ENCODE measurements around the gene GABARAPL1.

Gene GABARAPL1

GRCh38 chr12:10213168-10214135 lies 775 bp downstream of the GABARAPL1 start:
- DNase-seq (ENCODE audit: low read depth in 1 of 2, low spot score in 1 of 2) = peak; percentile 77 to 94
- TF ChIP-seq SPI1 (IDR thresholded peaks at IDR 0.05; ENCODE audit: borderline replicate concordance, low read depth) = 0 out of 2 replicates have a peak, but pooled peaks have one; percentile 0
- peak; percentile 51; the same call in 1 of the 2 replicates for TF ChIP-seq POLR2AphosphoS5 (IDR thresholded peaks at IDR 0.05; ENCODE audit: low read depth)
- no peak for TF ChIP-seq GABPA (IDR thresholded peaks at IDR 0.05; ENCODE audit: low read depth)
- peak overlapping the region; percentile 90 for H3K27ac ChIP-seq (replicated peaks)
- no peaks in the 10 kb centered on the region for H3K27me3 ChIP-seq (ENCODE audit: insufficient read depth, poor library complexity, severe bottlenecking)
- H3K4me3 ChIP-seq (replicated peaks; ENCODE audit: insufficient read depth, low read length) = peak overlapping the region; percentile 73

GRCh38 chr12:10214136-10214894 lies 1.6 kb downstream of the GABARAPL1 start:
- peak overlapping the region; percentile 73 for H3K4me3 ChIP-seq (replicated peaks; ENCODE audit: insufficient read depth, low read length)
- H3K27ac ChIP-seq (replicated peaks) = peak overlapping the region; percentile 90
- peak in 1 of 2 experiments; percentile 23 for DNase-seq (ENCODE audit: low read depth in 1 of 2, low spot score in 1 of 2)
- no peak for TF ChIP-seq SPI1 (IDR thresholded peaks at IDR 0.05; ENCODE audit: borderline replicate concordance, low read depth)
- TF ChIP-seq, protein P1, sequence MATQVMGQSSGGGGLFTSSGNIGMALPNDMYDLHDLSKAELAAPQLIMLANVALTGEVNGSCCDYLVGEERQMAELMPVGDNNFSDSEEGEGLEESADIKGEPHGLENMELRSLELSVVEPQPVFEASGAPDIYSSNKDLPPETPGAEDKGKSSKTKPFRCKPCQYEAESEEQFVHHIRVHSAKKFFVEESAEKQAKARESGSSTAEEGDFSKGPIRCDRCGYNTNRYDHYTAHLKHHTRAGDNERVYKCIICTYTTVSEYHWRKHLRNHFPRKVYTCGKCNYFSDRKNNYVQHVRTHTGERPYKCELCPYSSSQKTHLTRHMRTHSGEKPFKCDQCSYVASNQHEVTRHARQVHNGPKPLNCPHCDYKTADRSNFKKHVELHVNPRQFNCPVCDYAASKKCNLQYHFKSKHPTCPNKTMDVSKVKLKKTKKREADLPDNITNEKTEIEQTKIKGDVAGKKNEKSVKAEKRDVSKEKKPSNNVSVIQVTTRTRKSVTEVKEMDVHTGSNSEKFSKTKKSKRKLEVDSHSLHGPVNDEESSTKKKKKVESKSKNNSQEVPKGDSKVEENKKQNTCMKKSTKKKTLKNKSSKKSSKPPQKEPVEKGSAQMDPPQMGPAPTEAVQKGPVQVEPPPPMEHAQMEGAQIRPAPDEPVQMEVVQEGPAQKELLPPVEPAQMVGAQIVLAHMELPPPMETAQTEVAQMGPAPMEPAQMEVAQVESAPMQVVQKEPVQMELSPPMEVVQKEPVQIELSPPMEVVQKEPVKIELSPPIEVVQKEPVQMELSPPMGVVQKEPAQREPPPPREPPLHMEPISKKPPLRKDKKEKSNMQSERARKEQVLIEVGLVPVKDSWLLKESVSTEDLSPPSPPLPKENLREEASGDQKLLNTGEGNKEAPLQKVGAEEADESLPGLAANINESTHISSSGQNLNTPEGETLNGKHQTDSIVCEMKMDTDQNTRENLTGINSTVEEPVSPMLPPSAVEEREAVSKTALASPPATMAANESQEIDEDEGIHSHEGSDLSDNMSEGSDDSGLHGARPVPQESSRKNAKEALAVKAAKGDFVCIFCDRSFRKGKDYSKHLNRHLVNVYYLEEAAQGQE (IDR thresholded peaks at IDR 0.05; ENCODE audit: insufficient replicate concordance, low read depth) = no peak
- TF ChIP-seq CTCF (IDR thresholded peaks at IDR 0.05; ENCODE audit: insufficient read depth, low read length) = no peak
- TF ChIP-seq POLR2AphosphoS5 (IDR thresholded peaks at IDR 0.05; ENCODE audit: low read depth) = no peak
- no peak for TF ChIP-seq GABPA (IDR thresholded peaks at IDR 0.05; ENCODE audit: low read depth)
- no peaks in the 10 kb centered on the region for H3K27me3 ChIP-seq (ENCODE audit: insufficient read depth, poor library complexity, severe bottlenecking)

DNA sequence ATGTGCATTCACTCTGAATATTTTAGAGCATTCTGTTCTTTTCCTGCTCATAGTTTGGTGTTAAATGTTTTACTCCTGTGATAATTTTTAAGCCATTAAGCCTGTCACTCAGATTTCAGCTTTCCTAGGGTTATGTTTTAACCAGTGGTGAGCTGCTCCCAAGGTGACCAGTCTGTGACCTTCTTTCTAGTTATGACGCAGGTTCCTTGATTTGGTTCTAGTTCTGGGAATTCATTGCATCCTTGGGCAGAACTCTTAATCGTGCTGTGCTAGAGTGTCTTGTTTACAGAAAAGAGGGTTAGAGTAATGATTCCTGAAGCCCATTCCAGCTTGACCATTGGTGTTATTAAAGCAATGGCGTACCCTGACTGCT lies 2.2 kb downstream of the GABARAPL1 start:
- Histone ChIP-seq H3K27me3 (ENCODE audit: insufficient read depth, poor library complexity, severe bottlenecking) (no peaks in the 10 kb centered on the region), H3K4me3 (replicated peaks; ENCODE audit: insufficient read depth, low read length) (no peak overlapping the region), H3K27ac (replicated peaks) (no peak overlapping the region)
- TF ChIP-seq CTCF (IDR thresholded peaks at IDR 0.05; ENCODE audit: insufficient read depth, low read length) (no peak), GABPA (IDR thresholded peaks at IDR 0.05; ENCODE audit: low read depth) (no peak), SPI1 (IDR thresholded peaks at IDR 0.05; ENCODE audit: borderline replicate concordance, low read depth) (no peak), POLR2AphosphoS5 (IDR thresholded peaks at IDR 0.05; ENCODE audit: low read depth) (no peak)
- TF ChIP-seq, protein P1 (IDR thresholded peaks at IDR 0.05; ENCODE audit: insufficient replicate concordance, low read depth) = no peak
- DNase-seq (ENCODE audit: low read depth in 1 of 2, low spot score in 1 of 2) = no peak

DNA sequence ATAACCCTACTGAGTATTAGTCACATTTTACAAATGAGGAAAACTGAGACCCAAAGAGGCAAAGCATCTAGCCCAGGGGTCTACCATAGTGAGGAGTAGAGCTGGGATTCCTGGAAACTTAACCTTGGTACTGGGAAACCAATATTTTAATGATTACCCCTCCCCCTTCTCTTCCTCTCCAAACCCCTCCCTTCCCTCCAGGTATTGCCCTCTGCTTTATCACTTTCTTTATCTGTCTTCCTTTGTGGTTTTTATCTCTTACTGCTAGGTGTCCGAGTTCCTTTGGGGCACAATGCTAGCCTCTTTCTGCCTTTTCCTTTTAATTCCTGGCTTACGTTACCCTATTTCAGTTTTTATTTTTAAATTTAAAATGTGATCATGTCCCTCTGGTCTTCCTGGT lies 2.8 kb downstream of the GABARAPL1 start:
- TF ChIP-seq SPI1 (IDR thresholded peaks at IDR 0.05; ENCODE audit: borderline replicate concordance, low read depth) = no peak
- TF ChIP-seq GABPA (IDR thresholded peaks at IDR 0.05; ENCODE audit: low read depth) = no peak
- TF ChIP-seq POLR2AphosphoS5 (IDR thresholded peaks at IDR 0.05; ENCODE audit: low read depth) = no peak
- no peak for TF ChIP-seq CTCF (IDR thresholded peaks at IDR 0.05; ENCODE audit: insufficient read depth, low read length)
- TF ChIP-seq, protein P1 (IDR thresholded peaks at IDR 0.05; ENCODE audit: insufficient replicate concordance, low read depth) = no peak
- DNase-seq (ENCODE audit: low read depth in 1 of 2, low spot score in 1 of 2) = no peak
- no peak overlapping the region for H3K27ac ChIP-seq (replicated peaks)
- no peaks in the 10 kb centered on the region for H3K27me3 ChIP-seq (ENCODE audit: insufficient read depth, poor library complexity, severe bottlenecking)
- H3K4me3 ChIP-seq (replicated peaks; ENCODE audit: insufficient read depth, low read length) = no peak overlapping the region

Data from HL-60 (cell line).